WERI-Rb-1 (cell line): ENCODE measurements around the gene CCDC34.

Experiments used
- DNase-seq: peaks from one replicate; pipeline ENCODE4 v3.0.0-alpha.2; 2020
- H3K27ac ChIP-seq: fragments of 250-450 bp; sonication (Bioruptor Pico); 2 replicates; pipeline ENCODE4 v1.5.1; 2020; ENCODE audit warnings: mild to moderate bottlenecking, moderate library complexity
- H3K27me3 ChIP-seq: fragments of 250-450 bp; sonication (Bioruptor Pico); 2 replicates; pipeline ENCODE4 v1.5.1; 2021; ENCODE audit warnings: mild to moderate bottlenecking, low read depth, moderate library complexity; ENCODE audit not compliant: insufficient read depth, severe bottlenecking
- H3K36me3 ChIP-seq: fragments of 250-450 bp; sonication (Bioruptor Pico); 2 replicates; pipeline ENCODE4 v1.5.1; 2020; ENCODE audit warnings: mild to moderate bottlenecking, moderate library complexity
- H3K4me3 ChIP-seq: 2 replicates; pipeline ENCODE4 v1.5.1; 2011; ENCODE audit warnings: low read depth, mild to moderate bottlenecking, control low read depth, low read length
- H3K9me3 ChIP-seq: fragments of 250-450 bp; sonication (Bioruptor Pico); 2 replicates; pipeline ENCODE4 v1.5.1; 2021; ENCODE audit warnings: mild to moderate bottlenecking, moderate library complexity; ENCODE audit not compliant: severe bottlenecking
- TF ChIP-seq, protein P1 (sequence below): IDR thresholded peaks from 2 replicates; pipeline ENCODE4 v1.5.1; 2011; ENCODE audit warnings: low read depth, mild to moderate bottlenecking, control low read depth, inconsistent platforms, low read length

The CCDC34 gene

DNA sequence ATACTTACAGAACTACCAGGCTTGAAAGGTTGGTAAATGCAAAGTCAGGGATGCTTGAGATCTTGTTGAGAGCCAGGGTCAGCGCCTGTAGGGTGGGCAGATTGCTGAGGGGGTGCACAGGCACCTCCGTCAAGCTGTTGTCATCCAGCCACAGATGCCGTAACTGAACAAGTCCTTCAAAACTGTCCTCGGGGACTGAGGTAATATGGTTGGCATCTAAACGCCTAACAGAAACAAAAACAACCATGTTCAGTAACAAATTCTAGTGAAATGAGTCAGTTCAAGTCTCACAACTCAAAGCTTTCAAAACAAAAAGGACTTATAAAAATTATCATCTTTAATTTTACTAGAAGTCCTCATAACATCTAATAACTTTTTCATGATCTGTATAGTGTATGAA is 22.2 kb upstream of the CCDC34 start:
- Histone ChIP-seq H3K36me3 (no peaks in the 10 kb centered on the region), H3K27ac (no peak overlapping the region), H3K27me3 (no peaks in the 10 kb centered on the region), H3K4me3 (no peak overlapping the region), H3K9me3 (no peaks in the 10 kb centered on the region)
- TF ChIP-seq, protein P1, sequence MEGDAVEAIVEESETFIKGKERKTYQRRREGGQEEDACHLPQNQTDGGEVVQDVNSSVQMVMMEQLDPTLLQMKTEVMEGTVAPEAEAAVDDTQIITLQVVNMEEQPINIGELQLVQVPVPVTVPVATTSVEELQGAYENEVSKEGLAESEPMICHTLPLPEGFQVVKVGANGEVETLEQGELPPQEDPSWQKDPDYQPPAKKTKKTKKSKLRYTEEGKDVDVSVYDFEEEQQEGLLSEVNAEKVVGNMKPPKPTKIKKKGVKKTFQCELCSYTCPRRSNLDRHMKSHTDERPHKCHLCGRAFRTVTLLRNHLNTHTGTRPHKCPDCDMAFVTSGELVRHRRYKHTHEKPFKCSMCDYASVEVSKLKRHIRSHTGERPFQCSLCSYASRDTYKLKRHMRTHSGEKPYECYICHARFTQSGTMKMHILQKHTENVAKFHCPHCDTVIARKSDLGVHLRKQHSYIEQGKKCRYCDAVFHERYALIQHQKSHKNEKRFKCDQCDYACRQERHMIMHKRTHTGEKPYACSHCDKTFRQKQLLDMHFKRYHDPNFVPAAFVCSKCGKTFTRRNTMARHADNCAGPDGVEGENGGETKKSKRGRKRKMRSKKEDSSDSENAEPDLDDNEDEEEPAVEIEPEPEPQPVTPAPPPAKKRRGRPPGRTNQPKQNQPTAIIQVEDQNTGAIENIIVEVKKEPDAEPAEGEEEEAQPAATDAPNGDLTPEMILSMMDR = no peak
- DNase-seq = no peak

GRCh38 chr11:27384227-27384626 is 21.2 kb upstream of the CCDC34 start:
- DNase-seq = no peak
- Histone ChIP-seq H3K9me3 (no peaks in the 10 kb centered on the region), H3K4me3 (no peak overlapping the region), H3K27ac (no peak overlapping the region), H3K27me3 (no peaks in the 10 kb centered on the region), H3K36me3 (no peaks in the 10 kb centered on the region)
- TF ChIP-seq, protein P1 = no peak

DNA sequence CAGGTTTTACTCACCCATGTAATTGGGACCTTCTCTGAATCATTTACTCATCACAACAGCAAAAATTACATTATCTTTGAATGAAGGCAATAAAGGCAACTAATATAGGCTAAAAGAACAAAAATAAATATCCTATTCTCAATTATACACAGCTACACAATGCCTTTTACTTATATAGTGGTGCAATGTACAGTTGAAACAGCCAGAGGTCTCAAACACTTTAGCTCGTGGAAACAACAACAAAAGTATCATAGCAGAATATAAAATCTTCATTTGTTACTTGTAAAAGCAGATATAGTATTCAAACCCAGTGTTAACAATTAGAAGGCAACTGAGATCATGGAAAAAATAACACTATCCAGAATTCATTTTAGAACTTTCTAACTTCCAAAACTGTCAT is 20.6 kb upstream of the CCDC34 start:
- DNase-seq = no peak
- H3K36me3 ChIP-seq = no peaks in the 10 kb centered on the region
- no peak overlapping the region for H3K4me3 ChIP-seq
- H3K9me3 ChIP-seq = no peaks in the 10 kb centered on the region
- H3K27ac ChIP-seq = no peak overlapping the region
- no peaks in the 10 kb centered on the region for H3K27me3 ChIP-seq
- TF ChIP-seq, protein P1 = no peak

GRCh38 chr11:27381238-27381666 is 18.2 kb upstream of the CCDC34 start:
- H3K36me3 ChIP-seq = no peaks in the 10 kb centered on the region
- TF ChIP-seq, protein P1 = no peak
- DNase-seq = no peak
- H3K27me3 ChIP-seq = no peaks in the 10 kb centered on the region
- no peaks in the 10 kb centered on the region for H3K9me3 ChIP-seq
- no peak overlapping the region for H3K27ac ChIP-seq
- H3K4me3 ChIP-seq = no peak overlapping the region

DNA sequence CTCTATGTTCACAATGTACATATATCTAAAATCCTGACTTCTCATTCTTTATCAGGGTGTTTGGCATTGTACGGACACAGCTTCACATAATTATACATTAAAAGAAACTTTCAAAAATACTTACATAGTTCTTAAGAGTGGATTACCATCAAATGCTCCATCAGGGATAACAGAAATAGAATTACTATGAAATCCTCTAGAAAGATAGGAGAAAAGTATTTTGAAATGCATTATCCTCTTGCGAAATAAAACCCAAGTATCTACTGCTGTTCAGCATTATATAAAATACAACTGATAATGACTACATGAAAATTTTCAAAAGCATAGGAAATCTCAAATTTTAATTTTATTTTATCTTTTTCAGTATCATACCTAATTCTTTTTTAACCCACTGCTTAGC is 17.8 kb upstream of the CCDC34 start:
- no peaks in the 10 kb centered on the region for H3K27me3 ChIP-seq
- no peaks in the 10 kb centered on the region for H3K36me3 ChIP-seq
- DNase-seq = no peak
- H3K9me3 ChIP-seq = no peaks in the 10 kb centered on the region
- H3K4me3 ChIP-seq = no peak overlapping the region
- H3K27ac ChIP-seq = no peak overlapping the region
- TF ChIP-seq, protein P1 = no peak

GRCh38 chr11:27379449-27379848 is 16.4 kb upstream of the CCDC34 start:
- Histone ChIP-seq H3K27me3 (no peaks in the 10 kb centered on the region), H3K9me3 (no peaks in the 10 kb centered on the region), H3K36me3 (no peaks in the 10 kb centered on the region), H3K4me3 (no peak overlapping the region), H3K27ac (no peak overlapping the region)
- no peak for DNase-seq
- TF ChIP-seq, protein P1 = no peak
